HTERT RPE-1 (cell line): ENCODE results near the gene P2RY6.
"Not testable (repeated sequence)": the region's sequence is repeated elsewhere in the genome, so short reads cannot be mapped to it uniquely, and the experiment has no call there.

Source experiments
- in situ Hi-C: fragments of 300-500 bp; cut with MboI; formaldehyde crosslinking; loops from 4 replicates; pipeline ENCODE4 v1.14.3; 2020; ENCODE audit warnings: low sequenced_read_pairs

P2RY6 gene

GRCh38 chr11:73271936-73272679 is at the start of gene P2RY6:
P2RY6 (plus strand) TSS chr11:73272338; CDS start chr11:73296519, 24,181 bp downstream.
- in situ Hi-C loops, result no loop called here

DNA sequence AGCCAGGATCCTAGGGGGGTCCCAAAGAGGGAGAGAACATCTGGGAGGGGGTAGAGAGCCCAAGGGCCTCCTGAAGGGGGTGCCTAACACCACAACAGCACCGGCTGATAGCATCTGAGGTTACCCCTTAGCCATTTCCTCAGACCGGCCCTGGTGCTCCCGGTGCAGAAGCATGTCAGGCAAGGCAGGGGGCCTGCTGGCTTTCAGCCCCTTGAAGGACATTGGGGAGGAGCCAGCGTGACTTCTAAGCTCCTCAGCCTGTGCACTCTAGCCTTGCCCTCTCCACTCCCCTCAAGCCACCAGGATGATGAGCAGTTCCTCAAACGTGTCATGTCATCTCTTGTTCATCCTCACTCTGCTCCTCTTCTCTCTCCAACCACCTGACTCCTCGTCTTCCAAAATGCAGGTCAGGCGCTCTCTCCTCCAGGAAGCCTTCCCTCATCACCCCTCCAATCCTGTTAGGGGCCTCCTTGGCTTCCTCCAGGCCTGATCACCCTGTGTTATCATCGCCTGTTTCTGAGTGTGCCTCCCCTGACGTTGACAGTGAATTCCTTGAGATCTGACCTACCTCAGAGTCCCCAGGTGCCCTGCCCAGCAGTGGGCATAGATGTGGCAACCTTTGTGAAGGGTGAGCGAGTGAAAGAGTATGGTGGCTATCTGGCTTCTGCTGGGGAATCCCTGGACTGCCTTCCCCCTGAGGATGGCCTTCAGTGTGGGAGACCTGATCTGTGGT is 48.0 kb upstream of the P2RY6 start:
- in situ Hi-C loops, result no loop called here

GRCh38 chr11:73225001-73225686 is 47.0 kb upstream of the P2RY6 start:
- in situ Hi-C loops, result no loop called here

DNA sequence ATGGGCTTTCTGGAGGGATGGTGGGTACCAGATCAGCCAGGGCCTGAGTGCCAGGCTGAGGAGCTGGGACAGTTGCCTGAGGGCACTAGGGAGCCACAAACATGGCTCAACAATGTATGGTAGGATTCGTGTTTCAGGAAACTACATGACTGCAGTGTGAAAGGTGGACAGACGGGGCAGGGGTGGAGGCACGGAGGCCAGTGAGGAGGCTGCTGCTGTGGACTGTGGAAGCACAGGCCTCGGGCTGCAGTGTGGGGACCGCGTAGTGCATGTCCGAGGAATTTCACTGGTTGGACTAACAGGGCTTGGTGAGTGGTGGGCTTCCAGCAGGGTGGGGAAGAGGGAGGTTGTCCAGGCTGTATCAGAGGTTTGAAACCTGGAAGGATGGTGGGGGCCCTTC is 46.3 kb upstream of the P2RY6 start:
- in situ Hi-C loops, result no loop called here

DNA sequence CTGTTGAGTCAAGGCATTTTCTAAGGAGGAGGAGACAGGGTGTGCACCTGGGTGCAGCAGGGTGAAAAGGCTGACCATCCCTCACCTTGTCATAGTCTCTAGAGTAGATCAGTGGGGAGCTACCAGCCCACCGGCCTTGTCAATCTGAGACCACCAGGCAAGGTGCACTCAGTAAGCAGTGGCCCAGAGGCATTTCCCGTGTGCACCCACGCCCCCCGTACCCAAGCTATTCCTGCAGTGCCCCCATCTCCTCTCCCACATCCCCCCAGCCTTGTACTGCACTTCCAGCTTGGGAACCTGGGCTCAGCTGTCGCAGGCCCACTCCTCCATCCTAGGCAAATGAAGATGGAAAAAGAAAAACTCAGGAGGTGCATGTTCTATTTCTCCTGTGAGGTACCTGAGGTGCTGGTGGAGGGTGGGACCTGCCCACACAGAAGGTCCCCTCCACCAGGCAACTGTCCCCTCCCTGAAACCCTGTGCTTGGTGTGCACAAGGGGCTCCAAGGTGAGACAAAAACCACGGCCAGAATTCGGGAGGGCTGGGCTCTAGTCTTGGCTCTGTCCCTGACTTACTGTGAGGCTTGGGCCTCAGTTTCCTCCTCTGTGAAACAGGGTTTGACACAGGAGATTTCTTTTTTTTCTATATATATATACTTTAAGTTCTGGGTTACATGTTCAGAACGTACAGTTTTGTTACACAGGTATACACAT is 45.7 kb upstream of the P2RY6 start:
- in situ Hi-C loops, result no loop called here

GRCh38 chr11:73227571-73228211 is 44.4 kb upstream of the P2RY6 start:
- in situ Hi-C loops, result no loop called here

DNA sequence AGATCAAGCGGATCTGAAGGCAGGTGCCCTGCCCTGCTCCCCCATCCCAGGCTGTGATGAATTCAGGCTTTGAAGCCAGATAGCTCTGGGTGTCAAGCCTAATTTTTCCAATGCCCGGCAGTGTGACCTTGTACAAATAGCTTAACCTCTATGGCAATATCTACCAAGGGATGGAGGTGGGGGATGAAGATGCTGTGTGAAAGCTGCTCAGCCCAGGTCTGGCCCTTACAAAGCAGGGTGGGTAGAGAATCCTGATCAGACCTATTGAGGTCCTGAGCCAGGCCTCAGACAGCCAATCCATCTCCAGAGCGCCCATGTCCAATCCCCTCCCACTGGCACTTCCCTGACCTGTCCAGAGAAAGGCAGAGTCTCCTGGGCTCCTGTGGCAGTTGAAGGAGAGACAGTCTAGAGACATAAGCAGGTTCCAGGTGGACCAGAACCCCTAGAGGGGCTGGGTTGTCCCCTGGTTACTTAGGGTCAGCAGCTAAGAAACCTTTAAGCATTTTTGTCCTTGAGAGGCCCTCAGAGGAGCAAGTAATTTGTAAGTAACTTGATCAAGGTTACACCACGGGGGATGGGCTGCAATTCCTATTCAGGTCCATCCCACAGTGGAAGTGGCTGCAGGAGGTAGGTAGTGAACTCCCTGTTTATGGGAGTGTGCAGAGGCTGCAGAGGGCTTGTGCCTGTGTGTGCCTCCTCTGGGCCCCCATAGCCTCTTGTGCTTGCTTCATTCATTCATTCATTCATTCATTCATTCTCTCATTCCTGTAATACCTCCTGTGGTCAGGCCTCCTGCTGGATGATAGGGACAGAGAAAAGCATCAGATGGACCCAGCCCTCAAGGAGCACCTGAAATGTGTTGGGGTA is 43.6 kb upstream of the P2RY6 start:
- in situ Hi-C loops, result no loop called here

- in situ Hi-C loops, result no loop called here
These were observed 42.7 kb upstream of the P2RY6 start for GRCh38 chr11:73229321-73229895.

DNA sequence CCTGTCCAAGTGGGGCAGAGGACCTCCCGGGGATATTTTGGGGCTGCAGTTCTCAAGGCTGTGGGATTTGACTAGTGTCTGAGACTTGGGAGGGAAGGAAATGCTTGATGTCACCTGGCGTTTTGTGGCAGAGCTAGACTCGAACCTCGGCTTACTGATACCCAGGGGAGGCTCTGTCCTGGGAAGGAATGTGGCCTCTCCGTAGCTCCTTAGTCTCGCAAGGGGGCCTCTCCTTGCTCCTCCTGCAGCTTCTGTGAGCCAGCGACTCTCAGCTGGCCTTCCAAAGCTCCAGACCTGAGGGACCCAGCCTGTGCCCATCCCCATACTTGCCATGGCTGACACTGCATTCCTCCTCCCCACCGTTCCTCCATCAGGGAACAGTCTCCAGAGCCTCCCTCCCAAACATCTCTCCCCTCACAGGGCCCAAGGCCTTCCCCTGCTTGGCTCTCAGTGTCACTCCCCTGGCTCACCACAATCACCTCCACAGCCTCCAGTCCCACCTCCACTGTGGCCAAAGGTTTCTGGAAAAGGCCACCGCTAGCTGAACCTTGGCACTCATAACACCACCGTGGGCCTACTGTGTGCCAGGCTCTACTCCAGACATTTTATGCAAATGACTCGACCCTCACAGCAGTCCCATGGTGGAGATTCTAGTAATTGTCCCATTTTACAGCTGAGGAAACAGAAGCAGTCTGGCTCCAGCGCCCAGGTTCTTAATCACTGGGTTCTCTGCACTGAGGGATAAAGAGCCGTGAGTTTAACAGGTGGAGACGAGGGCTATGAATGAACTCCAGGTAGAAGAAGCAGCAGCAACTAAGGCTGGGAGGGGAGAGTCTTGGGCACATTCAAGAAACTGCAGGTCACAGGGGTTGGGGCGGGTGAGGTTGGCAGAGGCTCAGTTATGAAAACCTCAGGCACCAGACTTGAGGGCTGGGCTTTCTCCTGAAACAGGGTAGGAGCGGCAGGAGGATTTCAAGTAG is 42.0 kb upstream of the P2RY6 start:
- in situ Hi-C loops, result no loop called here

DNA sequence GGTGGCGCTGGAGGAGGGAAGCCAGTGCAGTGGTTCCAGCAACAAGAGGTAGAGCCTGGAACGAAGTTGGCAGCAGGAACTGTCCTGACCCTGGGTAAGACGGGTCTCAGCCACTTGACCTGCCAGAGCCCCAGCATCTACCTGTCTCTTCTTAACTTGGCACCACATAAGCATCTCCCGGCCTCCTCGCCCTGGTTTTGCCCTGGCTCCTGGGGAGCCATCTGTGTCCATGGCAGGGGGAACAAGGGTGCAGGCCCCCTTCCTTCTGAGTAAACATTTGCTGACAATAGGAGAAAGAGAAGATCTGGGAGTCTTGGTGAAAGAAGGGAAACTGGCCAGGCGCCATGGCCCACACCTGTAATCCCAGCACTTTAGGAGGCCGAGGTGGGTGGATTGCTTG is 41.2 kb upstream of the P2RY6 start:
- in situ Hi-C loops, result no loop called here

- in situ Hi-C loops, result not testable (repeated sequence)
These were observed 39.7 kb upstream of the P2RY6 start for GRCh38 chr11:73232487-73232886.

DNA sequence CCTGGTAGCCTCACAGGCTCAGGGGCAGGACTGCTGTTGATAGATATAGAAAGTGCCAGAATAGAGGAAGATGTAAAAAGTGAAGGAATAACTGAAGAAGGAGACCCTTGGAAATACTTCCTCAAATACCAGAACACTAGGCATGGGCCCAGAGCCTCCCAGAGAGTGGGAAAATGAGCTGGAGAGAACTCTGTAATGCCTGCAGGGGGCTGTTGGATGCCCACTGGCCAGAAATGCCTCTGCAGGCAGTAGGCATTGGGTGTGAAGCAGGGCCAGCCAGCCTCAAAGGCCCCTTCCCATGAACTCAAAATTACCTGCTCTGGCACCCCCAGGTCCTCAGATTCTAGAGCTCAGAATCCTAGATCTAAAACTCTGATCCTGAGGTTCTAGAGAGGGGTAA is 38.9 kb upstream of the P2RY6 start:
- in situ Hi-C loops, result no loop called here

DNA sequence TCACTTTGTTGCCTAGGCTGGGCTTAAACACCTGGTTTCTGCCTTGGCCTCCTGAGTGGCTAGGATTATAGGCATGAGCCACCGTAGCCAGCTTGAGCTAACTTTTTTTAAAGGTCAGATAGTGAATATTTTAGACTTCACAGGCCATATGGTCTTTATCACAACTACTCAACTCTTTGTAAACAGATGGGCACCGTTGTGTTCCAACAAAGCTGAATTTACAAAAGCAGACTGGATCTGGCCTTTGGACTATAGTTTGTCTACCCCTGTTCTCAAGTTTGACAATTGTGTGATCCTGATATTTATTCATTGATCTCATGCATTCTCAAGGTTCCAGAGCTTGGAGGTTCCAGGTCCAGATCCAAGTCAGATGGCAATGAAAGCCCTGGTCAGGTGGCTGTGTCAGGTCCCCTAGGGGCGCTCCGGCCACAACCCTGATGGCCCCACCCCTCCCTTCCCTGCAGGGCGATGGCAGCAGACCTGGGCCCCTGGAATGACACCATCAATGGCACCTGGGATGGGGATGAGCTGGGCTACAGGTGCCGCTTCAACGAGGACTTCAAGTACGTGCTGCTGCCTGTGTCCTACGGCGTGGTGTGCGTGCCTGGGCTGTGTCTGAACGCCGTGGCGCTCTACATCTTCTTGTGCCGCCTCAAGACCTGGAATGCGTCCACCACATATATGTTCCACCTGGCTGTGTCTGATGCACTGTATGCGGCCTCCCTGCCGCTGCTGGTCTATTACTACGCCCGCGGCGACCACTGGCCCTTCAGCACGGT is 38.3 kb upstream of the P2RY6 start:
- in situ Hi-C loops, result no loop called here

DNA sequence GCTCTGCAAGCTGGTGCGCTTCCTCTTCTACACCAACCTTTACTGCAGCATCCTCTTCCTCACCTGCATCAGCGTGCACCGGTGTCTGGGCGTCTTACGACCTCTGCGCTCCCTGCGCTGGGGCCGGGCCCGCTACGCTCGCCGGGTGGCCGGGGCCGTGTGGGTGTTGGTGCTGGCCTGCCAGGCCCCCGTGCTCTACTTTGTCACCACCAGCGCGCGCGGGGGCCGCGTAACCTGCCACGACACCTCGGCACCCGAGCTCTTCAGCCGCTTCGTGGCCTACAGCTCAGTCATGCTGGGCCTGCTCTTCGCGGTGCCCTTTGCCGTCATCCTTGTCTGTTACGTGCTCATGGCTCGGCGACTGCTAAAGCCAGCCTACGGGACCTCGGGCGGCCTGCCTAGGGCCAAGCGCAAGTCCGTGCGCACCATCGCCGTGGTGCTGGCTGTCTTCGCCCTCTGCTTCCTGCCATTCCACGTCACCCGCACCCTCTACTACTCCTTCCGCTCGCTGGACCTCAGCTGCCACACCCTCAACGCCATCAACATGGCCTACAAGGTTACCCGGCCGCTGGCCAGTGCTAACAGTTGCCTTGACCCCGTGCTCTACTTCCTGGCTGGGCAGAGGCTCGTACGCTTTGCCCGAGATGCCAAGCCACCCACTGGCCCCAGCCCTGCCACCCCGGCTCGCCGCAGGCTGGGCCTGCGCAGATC is 37.5 kb upstream of the P2RY6 start:
- in situ Hi-C loops, result no loop called here

GRCh38 chr11:73235236-73235786 is 36.8 kb upstream of the P2RY6 start:
- in situ Hi-C loops, result no loop called here

DNA sequence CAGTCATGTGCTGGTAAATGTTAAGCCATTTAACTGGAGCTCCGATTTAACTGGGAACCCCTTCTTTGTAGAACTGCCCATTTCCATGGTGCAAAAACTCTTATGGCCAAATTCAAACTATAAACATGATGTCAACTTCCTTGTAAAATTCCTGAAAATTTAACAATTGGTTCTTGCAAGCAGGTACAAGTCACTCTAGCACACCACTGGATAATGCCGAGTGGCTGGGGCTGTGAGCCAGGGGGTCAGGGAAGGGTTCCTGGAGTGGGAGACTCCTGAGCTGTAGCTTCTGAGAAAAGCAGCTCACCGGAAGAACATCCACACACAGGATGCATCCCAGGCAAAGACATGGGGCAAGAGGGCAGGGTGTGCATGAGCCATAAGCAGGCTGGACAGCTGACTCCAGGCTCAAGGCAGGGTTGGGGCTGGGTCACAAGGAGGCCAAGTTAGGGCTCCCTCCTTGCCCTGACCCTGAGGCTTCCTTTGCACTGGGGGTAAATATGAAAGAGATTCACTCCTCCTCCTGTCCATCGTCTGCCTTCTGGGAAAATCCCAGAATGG is 35.9 kb upstream of the P2RY6 start:
- in situ Hi-C loops, result no loop called here
